NCI-H446 (cell line): Measurements from ENCODE around the gene TAF6.
A peak's percentile ranks its signal among the peaks of the same experiment; 100 is the strongest.
"Not testable (repeated sequence)": the region's sequence is repeated elsewhere in the genome, so short reads cannot be mapped to it uniquely, and the experiment has no call there.

ENCODE experiments used
- DNase-seq, 2 experiments: peaks; one replicate each; lab custom pipeline; 2025; lab: John Stamatoyannopoulos, UW

Gene TAF6

DNA sequence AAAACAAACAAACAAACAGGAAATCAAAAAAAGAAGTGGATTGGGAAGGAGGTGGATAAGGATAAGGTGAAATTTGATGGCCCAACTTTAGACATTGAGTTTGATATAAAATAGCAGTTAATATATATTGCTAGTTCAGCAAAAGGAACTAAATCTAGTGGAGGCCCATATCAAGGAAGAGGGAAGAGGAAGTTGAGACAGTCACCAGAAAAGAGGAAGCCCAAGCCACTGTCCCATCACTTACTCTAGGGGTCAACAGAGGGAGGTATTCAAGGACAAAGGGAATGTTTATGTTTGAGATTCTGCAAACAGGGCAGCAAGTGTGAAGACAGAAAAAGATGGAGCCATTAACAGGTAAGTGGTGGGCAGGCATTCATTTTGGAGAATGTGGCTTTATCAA, 33.2 kb upstream of the TAF6 start:
- no peak for DNase-seq

- DNase-seq = peak; percentile 86 to 98
Measured at GRCh38 chr7:100148559-100149328, 29.6 kb upstream of the TAF6 start, which contains the start of gene LAMTOR4. LAMTOR4 (plus strand) TSS chr7:100148918; CDS start chr7:100148973, 55 bp downstream.

- DNase-seq = no peak
Measured at GRCh38 chr7:100148225-100148558, 29.0 kb upstream of the TAF6 start.

GRCh38 chr7:100147278-100147677, 28.1 kb upstream of the TAF6 start:
- no peak for DNase-seq

DNA sequence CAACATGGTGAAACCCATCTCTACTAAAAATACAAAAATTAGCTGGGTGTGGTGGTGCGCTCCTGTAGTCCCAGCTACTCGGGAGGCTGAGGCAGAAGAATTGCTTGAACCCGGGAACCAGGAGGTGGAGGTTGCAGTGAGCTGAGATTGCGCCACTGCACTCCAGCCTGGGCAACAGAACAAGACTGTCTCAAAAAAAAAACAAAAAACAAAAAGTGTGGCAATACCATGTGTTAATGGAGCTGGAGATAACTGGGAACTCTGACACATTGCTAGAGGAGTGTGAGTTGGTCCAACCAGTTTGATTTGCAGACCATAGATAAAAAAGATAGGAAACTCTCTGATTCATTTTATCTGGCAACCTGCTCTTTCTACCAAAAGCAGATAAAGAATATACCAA, 27.2 kb upstream of the TAF6 start:
- DNase-seq = not testable (repeated sequence)

- no peak for DNase-seq
Measured at GRCh38 chr7:100142461-100142860, 23.3 kb upstream of the TAF6 start.

GRCh38 chr7:100141555-100141949, 22.4 kb upstream of the TAF6 start:
- no peak for DNase-seq

DNA sequence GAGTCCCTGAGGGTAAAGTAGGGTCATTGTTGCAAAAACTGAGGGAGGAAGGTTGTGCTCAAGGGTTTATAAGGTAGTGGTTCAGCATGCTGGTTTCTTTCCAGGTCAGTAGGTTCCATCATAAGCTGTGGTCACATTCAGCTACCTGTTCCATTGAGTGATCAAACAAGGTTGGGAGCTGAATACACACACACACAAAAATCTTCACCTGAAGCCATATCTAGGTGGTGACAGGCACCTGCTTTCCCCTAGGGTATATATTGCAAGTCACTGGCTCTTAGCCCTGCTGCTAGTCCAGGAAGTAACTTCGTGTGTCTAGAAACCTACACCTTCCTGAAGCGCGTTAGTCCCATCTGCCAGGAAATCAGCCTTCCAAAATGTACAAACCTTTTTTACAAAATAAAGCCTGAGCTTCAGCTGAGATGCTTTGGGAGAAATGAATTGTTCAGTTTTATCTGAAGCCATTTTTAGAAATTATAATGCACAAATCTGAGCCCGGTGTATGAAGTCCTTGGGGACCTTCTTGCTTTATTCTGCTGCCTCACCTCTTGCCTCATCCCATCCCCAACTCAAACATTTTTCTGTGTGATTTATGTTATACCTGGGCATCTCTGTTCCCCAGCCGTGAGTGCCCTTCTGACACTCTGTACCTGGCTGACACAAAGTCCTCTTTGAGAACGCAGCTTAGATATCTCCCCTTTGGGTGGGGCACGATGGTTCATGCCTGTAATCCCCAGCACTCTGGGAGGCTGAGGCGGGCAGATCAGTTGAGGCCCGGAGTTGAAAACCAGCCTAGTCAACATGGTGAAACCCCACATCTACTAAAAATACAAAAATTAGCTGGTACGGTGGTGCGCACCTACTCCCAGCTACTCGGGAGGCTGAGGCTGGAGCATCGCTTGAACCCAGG, 18.9 kb upstream of the TAF6 start:
- DNase-seq = no peak

DNA sequence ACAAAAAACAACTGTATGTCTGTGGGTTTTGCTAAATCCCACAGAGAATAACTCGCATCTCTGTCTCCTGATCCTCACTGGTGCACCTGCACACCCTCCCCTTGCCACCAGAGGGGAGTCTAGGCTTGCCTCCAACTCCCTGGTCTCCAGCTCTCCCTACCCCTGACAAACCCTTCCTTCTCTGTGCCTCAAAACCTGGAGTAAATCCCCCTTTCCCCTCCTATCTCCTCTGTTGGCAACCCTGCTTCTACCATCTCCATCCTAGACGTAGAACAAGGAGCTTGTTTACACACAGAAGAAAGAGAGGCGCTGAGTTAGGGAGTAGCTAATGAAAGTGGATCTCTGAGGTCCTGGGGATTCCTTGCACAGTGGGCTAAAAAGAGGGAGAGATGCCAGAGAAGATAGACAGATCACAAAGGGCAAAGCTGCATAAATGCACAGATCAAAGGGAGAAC, 13.6 kb upstream of the TAF6 start:
- peak; percentile 7 to 59 for DNase-seq

DNA sequence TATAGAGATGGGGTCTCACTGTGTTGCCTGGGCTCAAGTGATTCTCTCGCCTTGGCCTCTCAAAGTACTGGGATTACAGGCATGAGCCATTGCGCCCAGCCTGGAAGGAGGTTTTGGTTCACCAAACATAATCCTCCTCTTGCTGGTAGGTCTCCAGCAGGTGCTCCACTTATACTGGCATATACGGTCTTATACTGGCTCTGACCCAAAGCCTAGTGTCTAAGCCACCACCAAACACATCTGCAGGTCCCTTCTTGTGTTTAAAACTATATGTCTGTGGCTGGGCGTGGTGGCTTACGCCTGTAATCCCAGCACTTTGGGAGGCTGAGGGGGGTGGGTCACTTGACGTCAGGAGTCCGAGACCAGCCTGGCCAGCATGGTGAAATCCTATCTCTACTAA, 13.0 kb upstream of the TAF6 start:
- DNase-seq = no peak

DNA sequence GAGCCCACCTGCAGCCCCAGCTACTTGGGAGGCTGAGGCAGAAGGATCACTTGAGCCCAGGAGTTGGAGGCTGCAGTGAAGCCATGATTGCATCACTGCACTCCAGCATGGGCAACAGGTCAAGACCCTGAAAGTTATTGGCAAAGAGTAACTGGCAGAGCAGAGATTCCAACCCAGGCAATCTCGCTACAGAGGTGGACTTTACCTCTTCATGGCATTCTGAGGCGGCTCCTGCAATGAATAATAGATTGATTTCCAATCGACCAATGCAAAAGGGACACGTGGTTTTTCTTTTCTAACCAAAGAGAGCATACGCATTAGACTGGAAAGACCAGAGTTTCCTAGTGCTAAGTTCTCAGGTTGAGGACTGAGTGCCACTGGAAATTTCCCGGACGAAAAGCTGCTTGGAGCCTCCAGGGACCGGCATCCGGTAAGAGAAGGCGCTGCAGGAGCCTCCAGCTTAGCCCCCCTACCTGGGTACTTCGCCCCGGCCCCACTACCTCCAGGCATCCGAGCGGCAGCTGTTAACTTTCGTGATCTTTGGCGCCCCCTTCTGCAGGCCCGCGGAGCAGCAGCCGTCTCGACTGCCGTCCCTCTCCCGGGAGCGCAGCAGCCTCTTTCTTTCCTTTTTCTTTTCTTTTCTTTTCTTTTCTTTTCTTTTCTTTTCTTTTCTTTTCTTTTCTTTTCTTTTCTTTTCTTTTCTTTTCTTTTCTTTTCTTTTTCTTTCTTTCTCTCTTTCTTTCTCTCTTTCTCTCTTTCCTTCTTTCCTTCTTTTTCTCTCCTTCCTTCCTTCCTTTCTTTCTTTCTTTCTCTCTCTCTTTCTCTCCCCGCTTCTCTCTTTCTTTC, 11.7 kb upstream of the TAF6 start:
- peak; percentile 23 to 70 for DNase-seq

GRCh38 chr7:100130220-100130607, 11.1 kb upstream of the TAF6 start:
- DNase-seq = not testable (repeated sequence)

GRCh38 chr7:100128637-100128963, 9.4 kb upstream of the TAF6 start:
- no peak for DNase-seq

DNA sequence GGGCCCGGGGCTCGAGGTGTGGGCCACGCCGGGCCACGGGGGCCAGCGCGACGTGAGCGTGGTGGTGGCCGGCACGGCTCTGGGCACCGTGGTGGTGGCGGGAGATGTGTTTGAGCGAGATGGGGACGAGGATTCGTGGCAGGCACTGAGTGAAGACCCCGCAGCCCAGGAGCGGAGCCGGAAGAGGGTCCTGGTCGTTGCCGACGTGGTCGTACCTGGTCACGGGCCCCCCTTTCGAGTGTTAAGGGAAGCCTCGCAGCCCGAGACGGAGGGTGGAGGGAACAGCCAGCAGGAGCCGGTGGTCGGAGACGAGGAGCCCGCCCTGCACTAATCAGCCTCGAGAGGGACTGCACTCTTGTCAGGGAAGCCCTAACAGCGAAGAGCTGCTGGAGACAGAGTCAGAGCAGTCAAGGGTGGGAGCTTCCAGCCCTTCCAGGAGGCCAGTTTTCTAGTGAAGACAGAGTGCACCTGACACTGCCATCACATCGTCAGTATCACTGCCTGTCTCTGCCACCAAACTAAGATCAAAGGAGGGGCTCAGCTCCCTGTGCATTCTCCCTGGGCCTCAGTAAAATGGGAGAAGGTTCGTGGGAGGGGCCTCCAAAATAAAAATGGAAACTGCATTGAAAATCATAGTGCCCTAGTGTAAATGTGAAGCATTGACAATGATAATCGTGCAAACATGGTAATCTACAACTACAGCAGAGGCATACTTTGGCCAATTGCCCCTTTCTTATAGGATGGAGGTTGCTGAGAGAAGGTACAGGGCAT, 8.9 kb upstream of the TAF6 start:
- DNase-seq = no peak

DNA sequence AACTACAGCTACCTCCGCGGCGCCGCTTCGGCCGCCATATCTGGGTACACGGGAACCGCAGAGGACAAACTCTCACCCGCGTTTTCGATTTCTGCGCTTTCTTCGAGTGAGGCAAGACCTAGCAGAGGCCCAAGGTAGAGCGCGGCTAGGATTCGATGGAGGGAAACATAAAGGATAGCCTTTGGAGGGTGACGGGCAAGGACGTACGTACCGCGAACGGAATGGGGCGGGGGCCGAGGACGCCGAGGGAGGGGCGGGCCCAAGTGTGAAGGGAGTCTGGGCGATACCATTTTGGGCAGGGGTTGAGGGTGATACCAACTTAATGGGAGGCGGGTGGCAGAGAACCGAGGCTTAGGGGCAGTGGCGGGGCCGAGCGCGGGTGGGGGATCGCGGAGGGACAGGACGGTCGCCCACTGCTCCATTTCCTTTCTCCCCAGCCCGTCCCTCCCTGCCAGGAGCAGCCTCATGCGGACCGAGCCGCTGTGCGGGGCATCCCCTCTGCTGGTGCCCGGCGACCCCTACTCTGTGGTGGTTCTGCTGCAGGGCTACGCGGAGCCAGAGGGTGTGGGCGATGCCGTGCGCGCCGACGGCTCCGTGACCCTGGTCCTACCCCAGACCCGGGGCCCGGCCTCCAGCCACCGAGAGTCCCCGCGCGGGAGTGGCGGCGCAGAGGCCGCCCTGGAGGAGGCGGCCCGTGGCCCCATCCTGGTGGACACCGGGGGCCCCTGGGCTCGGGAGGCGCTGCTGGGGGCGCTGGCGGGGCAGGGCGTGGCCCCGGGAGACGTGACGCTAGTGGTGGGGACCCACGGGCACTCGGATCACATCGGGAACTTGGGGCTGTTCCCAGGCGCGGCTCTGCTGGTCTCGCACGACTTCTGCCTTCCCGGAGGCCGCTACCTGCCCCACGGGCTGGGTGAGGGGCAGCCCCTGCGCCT, 8.0 kb upstream of the TAF6 start, which contains the start of gene MBLAC1:
Gene MBLAC1, plus strand, starts transcription at position 37 of the 935 bp plus-strand sequence. Its CDS starts 429 bp downstream, at position 466.
- DNase-seq = peak; percentile 43 to 85

GRCh38 chr7:100126239-100126930, 7.2 kb upstream of the TAF6 start:
- no peak for DNase-seq

GRCh38 chr7:100124301-100125230, 5.4 kb upstream of the TAF6 start:
- DNase-seq = no peak

- DNase-seq = no peak
Measured at GRCh38 chr7:100122568-100122967, 3.4 kb upstream of the TAF6 start.
